ENCODE results near the gene RALGDS.

Gene RALGDS

DNA sequence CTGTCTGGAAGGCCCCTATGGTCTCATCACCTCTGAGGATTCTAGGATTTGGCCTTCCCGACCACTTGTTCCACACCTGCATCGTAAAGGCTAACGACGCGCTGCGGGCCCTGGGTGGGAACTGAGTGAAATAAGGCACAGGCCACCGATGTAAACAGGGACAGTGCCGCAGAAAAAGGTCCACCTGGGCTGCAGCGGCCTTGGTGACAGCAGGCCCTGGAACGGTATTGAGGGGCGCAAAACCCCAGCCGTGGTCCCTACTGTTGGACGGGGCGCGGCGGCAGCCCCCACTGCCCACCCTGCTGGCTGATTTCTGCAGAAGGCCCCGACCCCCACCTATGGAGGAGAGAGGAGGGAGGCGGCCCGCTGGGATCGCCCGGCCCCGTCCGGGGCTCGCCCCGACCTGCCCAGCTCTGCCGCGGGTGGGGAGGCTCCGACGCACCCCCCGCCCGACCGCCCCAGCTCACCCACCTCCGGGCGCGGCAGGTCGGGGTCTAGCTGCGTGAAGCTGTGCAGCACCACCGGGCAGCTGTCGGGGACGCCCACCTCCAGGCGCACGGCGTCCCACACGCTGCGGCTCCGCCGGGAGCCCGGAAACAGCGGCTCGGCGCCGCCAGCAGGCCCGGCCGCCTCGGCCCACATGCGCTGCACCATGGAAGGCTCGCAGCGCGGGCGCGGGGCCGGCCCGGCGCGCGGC is 391 bp downstream of the RALGDS start:
- no peak for DNase-seq (ENCODE audit: low read depth in 2 of 2)

DNA sequence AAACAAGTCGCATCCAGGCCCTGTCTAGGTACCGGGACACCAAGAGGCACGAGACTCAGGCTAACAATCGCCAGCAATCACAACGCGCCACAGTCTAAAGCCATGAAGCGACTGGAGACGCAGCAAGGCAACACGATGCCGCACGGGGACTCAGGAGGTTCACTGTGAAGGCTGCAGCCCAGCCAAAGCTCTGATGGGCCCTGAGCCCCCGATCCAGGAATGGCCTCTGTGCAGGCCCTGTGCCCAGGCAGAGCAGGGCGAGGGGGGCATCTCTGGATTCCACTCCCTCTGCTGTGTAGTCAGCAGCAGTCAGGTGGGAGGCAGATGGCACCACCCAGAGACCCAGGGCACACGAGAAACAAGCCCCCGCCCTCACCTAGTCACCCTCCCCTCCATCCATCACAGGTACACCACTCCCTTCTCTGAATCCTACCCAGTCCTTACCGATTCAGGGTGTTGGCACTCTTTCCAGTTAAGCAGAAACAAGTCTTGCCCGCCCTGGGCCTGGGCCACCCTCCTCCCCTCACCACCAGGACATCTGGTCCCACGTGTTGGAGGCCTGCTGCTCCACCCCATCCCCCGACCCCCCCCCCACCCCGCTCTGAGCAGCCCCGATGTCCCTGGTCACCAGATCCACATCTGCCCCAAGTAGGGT is 1.1 kb downstream of the RALGDS start:
- no peak for DNase-seq (ENCODE audit: low read depth in 2 of 2)

DNA sequence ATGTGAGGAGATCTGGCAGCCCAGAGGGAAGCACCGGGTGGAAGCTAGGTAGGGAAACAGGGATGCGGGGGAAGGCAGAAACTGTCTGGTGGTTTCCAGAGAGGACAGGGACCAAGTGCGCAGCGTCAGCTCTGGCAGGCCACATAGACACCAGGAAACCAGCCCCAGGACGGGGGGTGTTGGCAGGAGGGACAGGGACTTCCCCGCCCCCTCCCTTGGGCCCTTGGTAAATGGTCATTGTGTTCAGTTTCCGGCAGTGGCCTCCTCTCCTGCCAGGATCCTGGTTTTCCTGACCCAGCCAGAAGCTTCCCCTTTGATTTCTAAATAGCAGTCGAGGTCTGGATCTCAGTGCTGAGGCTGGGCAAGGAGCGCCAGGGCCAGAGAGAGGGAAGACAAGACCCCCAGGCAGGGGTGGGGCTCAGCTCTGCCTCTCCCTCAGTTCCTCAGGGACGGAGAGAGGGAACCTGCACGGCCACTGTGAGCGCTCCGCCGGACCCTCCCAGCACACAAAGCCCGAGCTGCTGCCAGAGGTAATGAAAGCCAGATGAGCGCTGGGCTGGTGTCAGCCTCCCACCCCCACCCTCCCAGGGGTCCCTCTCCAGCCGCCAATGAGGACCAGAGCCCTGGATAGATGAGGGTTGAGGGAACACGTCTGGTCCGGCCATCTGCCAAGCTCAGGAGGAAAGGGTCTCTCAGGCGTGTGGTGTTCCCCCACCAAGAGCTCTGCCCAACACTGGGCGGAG is 1.8 kb downstream of the RALGDS start:
- no peak for DNase-seq (ENCODE audit: low read depth in 2 of 2)

DNA sequence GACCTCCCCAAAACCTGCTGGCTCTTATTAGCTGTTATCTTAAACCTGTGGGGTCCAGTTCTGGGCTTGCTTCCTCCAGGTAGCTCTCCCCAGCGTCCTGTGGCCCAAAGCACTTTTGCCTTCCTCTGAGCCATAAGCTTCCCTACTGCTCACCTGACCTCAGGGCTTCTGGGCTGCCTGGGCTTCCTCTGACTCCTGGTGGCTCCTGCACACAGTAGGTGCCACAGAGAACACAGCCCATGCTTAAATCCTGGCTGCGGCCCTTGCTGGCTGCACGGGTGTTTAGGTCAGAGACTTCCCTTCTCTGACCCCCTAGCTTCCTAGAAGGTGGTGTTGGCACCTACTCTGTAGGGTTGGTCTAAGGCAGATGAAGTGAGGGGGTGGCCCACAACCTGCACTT is 2.5 kb downstream of the RALGDS start:
- no peak for DNase-seq (ENCODE audit: low read depth in 2 of 2)

DNA sequence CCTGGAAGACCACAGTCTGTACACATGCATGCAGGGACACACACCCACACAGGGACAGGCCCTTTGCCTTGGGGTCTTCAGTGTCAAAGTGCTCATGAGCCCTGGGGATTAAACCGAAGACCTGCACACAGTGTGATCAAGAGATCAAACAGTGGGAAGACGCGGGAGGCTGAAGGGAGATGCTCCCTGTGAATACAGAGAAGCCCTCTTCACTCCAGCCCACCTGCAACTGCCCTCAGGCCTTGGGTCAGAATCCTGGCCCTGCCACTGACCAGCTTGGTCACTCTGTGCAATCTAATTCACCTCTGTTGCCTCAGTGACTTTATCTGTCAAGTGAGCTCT is 2.9 kb downstream of the RALGDS start:
- DNase-seq (ENCODE audit: low read depth in 2 of 2), result no peak

DNA sequence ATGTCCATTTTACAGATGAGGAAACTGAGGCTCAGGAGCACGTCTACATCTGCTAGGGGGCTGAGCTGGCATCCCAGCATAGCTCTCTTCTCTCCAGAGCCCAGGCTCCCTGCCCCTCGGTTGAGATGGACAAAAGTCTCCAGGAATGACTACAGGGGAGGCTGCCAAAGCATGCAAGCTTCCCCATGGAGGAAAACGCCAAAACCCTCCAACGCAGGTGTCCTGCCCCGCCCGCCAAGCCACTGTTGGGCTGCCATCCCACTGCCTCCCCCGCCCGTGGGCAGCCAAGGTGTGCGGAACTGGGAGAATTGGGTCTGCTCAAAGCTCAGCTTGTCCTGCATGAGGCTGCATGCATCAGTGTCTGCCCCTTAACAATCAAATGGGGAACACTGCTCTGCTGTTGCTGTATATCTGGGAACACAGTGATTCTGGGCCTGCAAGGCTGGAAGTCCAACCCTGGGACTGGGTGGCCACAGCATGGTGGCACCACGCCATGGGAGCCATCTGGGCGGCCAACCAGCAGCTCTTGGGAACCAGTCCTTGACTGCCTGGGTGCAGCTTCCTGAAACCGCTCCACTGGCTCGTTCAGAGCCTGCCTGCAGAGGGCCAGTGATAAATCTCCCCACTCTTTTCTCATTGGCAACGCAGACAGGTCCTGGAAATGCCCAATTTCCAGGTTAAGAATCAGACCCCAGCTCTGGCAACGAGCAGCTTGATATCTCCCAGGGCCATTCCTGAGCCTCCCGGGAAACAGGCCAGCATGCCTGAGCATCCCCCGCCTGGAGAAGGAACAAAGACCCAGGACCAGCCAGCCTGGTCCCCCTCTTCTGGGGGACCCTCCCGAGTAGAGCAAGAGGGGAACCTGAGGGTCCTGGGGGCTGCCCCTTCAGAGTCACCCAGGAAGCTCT is 3.5 kb downstream of the RALGDS start:
- no peak for DNase-seq (ENCODE audit: low read depth in 2 of 2)

DNA sequence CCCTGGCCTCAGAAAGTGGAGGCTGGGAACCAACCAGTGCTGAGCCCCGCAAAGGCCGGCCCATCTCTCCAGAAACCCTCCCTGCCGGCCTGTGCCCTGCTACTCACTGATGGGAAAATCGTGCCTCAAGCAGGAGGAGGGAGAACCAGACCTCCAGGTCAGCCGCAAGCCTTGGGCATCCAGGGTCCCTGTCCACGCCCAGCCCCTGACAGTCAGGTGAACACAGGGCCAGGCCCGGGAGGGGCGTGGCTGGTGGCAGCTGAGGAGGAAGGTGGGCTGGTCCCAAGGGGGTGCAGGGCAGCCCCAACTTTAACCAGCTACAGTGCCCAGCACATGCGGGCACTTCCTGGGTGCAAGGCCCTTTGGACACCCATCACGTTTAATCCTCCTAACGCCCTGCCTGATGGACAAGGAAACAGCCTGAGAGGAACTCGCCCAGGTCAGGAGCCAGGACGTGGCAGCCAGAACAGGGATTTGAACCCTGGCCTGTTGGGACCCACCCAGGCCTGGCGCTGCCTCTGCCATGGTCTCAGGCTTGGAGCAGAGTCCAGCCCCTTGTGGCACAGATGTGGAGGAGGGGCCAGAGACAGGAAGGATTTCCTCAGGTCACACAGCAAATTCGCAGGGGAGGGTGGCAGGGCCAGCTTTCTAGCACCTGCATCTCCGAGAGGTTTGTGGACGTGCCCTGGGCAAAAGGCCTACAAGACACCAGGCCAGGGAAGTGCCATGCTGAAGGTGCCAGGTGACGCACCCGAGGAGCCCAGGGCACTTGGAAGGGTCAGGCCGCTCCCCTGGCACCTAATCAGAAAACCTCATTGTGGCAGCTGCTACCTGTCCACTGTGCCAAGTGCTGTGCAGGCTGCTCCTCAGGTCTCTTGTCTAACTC is 4.5 kb downstream of the RALGDS start:
- no peak for DNase-seq (ENCODE audit: low read depth in 2 of 2)

DNA sequence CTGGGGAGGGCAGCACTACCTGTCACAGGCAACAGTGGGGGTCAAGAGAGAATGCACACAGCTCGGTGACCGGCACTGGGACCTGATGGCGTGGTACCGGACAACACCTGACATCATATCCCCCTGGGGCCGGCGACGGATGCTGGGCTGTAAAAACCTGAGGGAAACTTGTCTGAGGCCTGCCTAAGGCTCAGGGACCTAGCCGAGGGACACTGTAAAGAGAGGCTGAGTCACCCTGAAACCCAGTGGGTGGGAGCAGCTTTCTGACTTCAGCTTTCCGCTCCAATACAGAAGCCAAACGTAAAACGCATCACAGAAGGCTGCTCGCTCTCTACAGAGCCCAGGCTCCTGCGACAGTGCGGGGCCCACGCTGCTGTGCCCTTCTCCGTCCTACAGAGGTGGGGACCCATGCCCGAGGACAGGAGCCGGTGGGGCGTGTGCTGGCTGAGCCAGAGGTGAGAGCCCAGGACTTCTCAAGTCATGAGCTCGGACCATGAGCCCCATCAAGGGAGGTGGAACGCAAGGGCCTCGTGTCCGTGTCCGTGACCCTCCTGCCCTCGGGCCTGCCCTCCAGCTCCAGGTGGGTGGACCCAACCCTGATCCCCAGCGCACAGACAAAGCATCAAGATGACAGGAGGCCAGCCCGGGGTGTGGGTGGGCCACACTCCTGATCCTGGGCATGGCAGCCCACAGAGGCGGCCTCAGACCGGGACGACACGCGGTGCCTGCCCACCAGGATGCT is 5.3 kb downstream of the RALGDS start:
- DNase-seq (ENCODE audit: low read depth in 2 of 2), result peak; percentile 58 to 73

DNA sequence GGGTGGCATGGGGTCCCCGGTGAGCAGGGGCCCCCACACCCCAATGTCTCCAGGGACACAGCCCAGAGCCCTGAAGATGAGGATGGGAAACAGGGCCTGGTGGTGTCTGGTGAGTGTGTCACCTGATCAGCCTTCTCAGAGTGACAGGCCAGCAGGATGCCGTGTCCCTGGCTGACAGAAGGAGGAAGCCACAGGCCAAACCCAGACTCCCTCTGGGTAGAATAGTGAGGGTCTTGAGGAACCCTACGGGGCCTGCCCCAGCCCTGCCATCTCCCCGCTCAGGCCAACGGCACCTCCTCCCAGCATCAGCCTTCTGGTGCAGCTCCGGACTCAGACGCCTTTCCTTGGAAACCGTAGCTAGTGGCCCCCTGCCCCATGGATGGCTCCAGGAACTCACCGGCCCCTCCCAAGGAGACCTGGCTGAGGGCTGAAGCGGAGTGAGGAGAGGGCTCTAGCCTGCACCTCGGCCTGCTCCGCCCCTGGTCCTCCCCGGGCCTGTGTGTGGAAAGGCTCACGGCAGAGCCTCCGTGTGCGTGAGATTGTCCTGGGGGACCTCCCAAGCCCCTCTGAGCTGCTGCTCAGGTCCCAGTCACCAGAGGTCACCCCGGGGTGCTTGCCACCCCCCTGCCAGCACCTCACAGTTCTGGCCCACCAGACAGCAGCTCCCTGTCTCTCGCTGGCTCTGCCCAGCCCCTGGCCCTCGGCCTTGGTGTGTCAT is 6.0 kb downstream of the RALGDS start:
- DNase-seq (ENCODE audit: low read depth in 2 of 2), result no peak

DNA sequence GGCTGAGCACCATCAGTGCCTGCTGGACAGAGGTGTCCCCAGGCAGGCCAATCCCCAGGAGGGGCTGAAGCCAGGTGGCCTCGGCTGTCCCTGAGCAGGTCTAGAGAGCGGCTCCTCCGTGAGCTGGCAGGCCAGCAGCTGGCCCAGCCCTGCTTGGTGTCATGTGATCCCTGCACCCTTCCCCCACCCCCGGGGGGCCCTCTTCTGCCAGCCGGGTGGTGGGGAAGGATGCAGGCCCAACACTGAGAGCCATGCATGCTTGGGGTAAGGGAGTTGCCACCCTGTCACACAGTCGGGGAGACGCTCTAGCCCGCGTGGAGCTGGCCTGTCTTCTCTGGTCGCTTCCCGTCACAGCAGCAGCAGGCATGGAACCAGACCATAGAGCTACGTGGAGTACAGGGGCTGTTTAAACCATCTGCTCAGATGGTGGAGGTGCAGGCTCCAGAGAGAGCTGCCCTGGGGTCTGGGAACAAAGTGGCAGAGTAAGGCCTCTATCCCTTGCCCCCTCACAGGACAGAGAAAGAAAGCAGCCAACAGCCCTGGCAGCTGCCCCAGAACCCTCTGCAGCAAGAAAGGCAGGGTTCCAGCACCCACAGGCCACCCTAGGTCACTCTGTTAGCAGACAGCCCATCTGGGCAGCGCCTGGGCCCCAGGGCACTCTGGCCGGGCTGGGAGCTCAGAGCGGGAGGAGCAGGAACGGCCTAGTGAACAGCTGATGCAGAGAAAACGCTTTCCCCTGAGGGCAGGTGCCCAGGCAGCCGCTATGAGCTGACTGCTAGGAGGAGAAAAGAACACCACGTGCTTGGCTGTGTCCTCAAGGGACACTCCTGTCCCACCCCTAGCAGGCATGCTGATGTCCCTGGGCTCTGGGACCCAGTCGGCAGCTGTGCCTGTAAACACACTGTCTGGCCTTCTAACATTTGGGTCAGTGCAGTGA is 6.8 kb downstream of the RALGDS start:
- DNase-seq (ENCODE audit: low read depth in 2 of 2), result no peak

DNA sequence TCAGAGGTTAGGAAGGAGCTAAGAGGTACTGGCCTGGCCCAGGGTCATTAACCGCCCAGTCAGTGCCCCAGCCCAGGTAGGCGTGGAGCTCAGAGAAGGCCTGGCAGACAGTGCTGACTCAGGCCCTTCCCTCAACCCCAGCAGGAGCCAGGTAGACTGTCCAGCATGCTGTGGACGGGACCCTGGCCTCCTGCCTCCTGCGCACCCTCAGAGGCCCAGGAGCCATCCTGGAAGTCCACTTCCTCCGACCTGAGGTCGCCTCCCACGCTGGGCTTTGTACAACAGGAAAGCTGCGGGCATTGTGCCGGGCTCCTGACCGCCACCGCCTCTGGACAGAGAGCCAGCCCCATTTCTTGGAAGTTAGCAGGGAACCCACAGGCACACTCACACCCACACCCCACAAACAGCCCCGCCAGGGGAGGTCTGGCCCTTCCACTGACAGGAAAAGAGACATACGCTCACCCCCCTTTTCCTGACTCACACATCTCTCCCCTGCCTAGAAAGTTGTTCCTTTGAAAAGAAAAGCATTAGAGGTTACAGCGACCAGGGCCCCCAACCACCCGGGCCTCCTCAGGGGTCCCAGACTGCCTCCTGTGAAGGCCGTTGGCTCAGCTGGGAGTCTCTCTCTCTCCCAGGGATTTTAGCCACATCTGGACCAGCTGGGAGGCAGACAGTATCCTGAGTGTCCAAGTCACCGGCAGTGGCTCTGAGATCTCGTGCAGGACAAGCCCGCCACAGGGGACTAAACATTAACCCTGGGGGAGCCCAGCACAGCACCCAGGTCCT is 7.7 kb downstream of the RALGDS start:
- DNase-seq (ENCODE audit: low read depth in 2 of 2), result no peak

DNA sequence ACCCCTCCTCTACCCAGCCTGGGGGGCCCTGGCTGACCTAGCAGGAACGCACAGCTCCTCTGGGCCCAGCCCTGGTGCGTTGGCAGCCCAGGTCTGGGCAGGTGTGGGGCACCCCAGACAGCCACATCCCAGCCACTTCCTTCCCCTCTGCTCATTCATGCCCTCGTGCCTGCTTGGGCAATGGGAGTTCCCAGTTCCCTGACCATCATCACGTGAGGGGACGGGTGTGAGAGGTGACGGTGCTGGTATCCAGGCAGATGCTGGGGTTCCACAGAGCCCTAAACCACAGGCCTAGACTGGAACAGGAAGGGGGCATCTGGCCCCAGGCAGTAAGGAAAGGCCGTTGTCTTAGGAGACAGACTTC is 8.4 kb downstream of the RALGDS start:
- no peak for DNase-seq (ENCODE audit: low read depth in 2 of 2)

DNA sequence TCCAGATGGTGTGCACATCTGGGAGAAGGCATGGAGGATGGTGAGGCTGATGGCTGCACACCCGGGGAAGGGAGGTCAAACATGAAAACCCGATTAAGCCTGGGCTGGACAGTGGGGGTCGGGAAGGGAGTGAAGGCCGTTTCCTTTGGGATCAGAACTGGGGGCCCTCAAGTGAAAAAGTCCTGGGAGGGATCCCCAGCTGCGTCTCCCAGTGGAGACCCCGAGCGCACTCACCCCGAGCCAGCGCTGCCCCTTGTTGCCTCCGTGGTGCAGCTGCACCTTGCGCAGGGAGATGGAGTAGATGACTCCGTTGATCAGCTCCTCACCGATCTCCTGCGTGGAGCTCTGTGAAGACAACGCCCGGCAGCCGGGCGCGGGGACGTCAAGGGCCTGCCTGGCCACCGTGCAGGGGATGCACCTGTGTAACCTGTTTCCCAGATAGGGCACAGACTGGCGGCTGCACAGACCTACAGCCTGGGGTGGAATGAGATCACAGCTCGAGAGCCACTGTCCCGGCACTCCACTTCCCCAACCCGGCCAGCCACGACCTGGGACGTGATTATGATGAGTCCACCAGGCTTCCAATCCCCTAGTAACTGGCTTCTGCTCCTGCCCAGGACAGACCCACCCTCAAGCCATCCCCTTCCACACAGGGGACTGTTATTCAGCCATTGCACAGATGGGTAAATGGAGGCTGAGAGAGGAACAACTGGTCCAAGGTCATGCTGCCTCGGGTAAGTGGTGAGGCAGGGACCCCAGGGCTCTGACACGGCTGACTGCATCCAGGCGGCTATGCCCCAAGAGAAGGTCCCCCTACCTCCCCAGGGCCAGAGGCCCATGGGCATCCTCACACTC is 9.0 kb downstream of the RALGDS start:
- no peak for DNase-seq (ENCODE audit: low read depth in 2 of 2)

DNA sequence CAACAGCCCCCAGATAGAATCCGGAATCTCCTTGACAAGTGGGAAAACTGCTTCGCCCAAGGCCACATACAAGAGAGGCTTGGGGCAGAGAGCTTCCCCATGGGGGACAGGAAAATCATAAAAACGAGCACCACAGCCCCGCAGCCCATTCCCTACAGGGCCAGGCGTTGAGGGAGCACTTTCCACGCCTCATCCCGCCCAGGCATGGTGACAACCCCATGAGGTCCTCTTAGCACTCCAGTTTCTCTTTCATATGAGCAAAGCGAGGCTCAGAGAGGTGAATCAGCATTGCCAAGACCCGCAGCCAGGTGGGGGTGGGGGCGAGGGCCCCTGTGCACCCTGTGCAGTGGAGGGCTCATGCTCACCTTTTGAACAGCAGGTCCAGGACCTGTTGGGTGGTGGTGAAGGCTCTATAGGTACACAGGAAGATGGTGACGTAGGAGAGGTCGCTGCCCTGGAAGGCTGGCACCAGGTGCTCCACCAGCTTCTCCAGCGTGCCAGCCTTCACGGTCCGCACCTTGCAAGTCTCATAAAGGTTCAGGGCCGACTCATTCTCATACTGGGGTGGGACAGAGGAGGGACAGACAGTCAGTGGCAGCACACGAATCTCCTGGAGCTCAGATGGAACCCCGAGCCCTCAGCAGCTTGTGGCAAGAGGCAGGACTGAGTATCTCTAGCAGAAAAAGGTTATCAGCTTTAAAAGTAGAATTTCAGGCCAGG is 10.9 kb downstream of the RALGDS start:
- DNase-seq (ENCODE audit: low read depth in 2 of 2), result no peak

DNA sequence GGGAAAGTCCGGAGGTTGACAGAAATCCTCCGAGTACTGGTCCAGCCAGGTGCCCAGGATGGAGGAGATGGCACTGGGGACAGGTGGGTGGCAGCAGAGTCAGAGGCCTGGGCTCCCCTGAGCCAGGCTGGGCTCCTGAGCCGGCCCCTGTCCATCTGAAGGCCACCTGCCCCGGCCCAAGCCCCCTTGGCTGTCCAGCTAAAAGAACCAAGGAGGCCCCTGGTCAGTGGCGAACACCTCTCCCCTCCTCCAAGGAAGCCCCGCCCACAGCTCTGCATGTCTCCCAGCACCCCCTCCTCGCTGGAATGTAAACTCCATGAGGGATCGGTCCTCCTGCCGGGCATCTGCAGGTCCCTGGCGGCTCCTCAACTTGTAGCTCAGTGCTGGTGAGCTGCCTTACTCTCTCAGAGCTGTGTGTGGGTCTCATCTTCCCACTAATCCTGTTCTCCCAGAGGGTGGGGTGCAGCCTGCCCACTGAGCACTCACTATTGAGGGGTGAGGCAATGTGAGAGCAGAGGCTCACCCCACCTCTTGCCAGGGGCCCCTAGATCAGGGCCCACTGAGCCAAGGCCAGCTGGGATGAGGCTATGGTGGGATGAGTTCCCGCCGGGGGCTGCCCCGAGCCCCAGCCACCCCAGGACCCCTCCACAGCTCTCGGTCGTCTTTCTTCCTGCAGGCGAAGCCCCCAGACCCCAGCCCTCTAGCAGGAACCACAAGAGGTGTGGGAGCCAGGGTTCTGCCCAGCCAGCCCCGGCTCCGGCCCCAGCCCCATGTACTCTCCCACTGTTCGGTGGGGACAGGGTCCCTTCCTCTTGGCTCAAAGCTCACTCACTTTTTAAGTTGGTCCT is 12.0 kb downstream of the RALGDS start:
- DNase-seq (ENCODE audit: low read depth in 2 of 2), result no peak

Measured in stimulated activated CD4-positive, alpha-beta T cell treated with anti-CD3 and anti-CD28 coated beads, Interleukin-4, amount 100 ng/mL, for 48 hours (primary cell).